ENCODE data around the gene NUMB.

DNA sequence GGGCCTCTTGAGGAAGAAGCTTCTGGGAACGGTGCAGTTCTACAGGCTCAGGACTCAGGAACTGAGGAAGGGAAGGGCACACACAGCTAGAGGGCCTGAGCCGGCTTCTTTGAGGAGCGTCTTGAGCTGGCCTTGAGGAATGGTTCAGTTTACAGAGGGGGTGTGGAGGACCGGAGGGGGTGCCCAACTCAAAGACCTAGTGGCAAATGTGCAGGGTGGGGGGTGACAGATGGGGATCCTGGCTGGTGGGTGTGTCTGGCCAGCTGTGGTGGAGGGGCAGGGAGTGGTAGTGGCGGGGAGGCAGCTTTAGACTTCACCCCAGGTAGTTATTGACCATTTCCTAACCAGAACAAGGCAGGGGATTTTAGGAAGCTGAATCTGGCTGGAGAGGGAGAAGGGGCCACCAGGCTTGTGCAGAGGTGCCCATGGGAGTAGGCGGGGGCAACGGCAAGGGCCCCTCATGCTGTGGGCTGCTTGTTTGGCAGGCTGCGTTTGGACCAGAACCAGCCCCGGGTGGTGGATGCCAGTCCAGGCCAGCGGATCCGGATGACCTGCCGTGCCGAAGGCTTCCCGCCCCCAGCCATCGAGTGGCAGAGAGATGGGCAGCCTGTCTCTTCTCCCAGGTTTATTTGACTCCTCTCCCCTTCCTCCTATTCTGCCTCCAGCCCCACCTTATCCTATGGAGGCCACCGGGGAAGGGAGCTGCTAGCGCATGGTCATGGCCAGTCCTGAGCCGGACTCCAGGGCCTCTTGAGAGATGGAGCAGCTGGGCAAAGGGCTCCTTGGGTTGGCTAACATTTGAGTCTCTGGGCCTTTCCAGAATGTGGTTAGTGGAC, 193.2 kb downstream of the NUMB start:
- TF ChIP-seq POLR2AphosphoS5 (IDR thresholded peaks at IDR 0.05; ENCODE audit: low read depth, low read length) (no peak), SIN3A (IDR thresholded peaks at IDR 0.05; ENCODE audit: borderline replicate concordance, insufficient read depth, low read length) (no peak)

Data from PFSK-1 (cell line).